ENCODE results near the gene TPBGL. TPM values are rescaled to one million over a fixed set of nuclear protein-coding genes. Genes with fewer than 3 reads are reported as not detected.

The TPBGL gene
- total and polyA plus RNA-seq, 2 donors = 0.05 to 0.23 TPM

DNA sequence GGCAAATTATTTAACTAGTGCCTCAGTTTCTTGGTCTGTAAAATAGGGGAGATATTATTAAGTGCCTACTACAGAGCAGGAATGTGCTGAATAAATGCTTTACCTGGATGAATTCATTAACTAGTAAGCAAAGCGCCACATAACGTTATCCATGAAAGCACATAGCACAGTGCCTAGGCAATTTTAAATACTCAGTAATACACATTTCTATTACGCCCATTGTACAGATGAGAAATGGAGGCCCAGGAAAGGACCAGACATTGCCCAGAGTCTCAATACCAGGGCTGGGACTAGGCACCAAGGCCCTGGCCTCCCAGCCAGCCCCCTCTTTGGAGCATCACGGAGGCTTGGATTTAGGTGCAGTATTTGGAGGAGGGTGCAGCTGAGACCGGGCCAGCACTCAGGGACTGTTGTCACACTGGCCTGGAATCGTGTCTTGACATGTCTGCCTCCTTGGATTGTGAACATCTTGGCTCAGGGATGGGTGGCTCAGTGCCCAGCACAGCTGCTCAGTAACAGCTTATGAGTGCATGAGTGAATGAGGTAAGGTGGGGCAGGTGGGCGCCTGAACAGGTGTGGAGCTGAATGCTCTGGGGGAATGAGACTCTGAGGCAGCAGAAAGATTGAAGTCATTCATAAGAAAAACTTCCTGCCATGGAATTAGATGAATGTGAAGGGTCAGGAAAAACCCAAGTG, 42.1 kb upstream of the TPBGL start:
- Histone ChIP-seq H3K27me3 (ENCODE audit: control insufficient read depth in 2 of 2, insufficient read depth in 1 of 2, low read length in 1 of 2) (no peaks in the 10 kb centered on the region), H3K4me3 (ENCODE audit: low read length in 2 of 2) (no peak overlapping the region), H3K4me1 (ENCODE audit: control insufficient read depth in 2 of 2, insufficient read depth in 2 of 2, low read length in 2 of 2) (peaks cover 0 to 9% of the 10 kb centered on the region in 2 donors), H3K36me3 (ENCODE audit: control insufficient read depth in 2 of 2, insufficient read depth in 2 of 2, low read length in 1 of 2) (no peaks in the 10 kb centered on the region), H3K27ac (ENCODE audit: low read depth in 1 of 2, low read length in 1 of 2) (no peak overlapping the region), H3K9me3 (ENCODE audit: control insufficient read depth in 2 of 2, insufficient read depth in 1 of 2, low read length in 1 of 2) (no peaks in the 10 kb centered on the region)
- peak in 2 of 9 donors; percentile 13 to 31 for DNase-seq (ENCODE audit: low read depth in 6 of 9, low spot score in 9 of 9)
- WGBS = 93% methylated on average over 7 of the region's 7 CpGs

DNA sequence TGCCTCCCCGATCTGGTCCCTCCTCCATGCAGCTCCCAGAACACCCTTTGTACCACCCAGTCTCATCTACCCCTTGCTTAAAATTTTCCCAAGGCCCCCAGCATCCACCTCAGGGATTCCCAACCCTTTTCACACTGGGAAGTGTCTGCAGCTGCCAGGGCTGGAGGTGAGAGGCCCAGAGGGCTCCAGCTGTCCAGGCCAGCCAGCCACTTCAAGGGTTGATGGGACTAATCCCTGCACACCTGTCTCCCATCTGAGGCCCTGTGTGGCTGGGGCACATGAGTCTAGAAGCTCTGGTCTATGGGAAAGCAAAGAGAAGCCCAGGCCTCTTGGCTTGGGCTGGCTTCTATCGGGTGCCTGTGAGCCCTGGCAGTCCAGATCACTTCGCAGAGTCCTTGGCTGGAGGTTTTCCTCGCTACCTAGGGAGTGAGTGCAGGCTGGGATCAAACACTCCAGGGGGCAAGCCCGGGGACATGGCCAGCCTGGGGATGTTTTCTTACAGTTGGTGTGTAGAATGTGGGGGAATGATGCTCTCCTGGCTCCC, 41.1 kb upstream of the TPBGL start:
- Histone ChIP-seq H3K9me3 (ENCODE audit: control insufficient read depth in 2 of 2, insufficient read depth in 1 of 2, low read length in 1 of 2) (no peaks in the 10 kb centered on the region), H3K27me3 (ENCODE audit: control insufficient read depth in 2 of 2, insufficient read depth in 1 of 2, low read length in 1 of 2) (no peaks in the 10 kb centered on the region), H3K36me3 (ENCODE audit: control insufficient read depth in 2 of 2, insufficient read depth in 2 of 2, low read length in 1 of 2) (no peaks in the 10 kb centered on the region), H3K4me1 (ENCODE audit: control insufficient read depth in 2 of 2, insufficient read depth in 2 of 2, low read length in 2 of 2) (peaks cover 0 to 9% of the 10 kb centered on the region in 2 donors), H3K4me3 (ENCODE audit: low read length in 2 of 2) (no peak overlapping the region), H3K27ac (ENCODE audit: low read depth in 1 of 2, low read length in 1 of 2) (no peak overlapping the region)
- WGBS = 93% methylated on average over 5 of the region's 5 CpGs
- no peak for DNase-seq (ENCODE audit: low read depth in 6 of 9, low spot score in 9 of 9)

DNA sequence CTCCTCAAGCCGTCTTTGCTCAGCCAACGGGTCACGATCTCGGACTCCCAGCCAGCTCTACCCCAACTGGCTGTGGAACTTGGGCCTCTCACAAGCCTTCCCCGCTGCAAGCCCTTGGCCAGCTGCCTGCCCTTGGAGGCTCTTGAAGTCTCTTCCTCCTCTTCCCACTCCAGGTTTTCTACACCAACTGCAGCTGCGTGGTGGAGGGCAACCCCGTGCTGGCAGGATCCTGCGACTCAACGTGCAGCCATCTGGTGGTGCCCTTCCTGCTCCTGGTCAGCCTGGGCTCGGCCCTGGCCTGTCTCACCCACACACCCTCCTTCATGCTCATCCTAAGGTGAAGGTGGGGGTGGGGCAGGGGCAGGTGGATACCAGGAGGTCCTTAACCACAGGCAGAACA, 40.5 kb upstream of the TPBGL start:
- peaks cover 0 to 7% of the 10 kb centered on the region in 2 donors for H3K4me1 ChIP-seq (ENCODE audit: control insufficient read depth in 2 of 2, insufficient read depth in 2 of 2, low read length in 2 of 2)
- H3K9me3 ChIP-seq (ENCODE audit: control insufficient read depth in 2 of 2, insufficient read depth in 1 of 2, low read length in 1 of 2) = no peaks in the 10 kb centered on the region
- H3K36me3 ChIP-seq (ENCODE audit: control insufficient read depth in 2 of 2, insufficient read depth in 2 of 2, low read length in 1 of 2) = no peaks in the 10 kb centered on the region
- no peak overlapping the region for H3K4me3 ChIP-seq (ENCODE audit: low read length in 2 of 2)
- DNase-seq (ENCODE audit: low read depth in 6 of 9, low spot score in 9 of 9) = no peak
- H3K27me3 ChIP-seq (ENCODE audit: control insufficient read depth in 2 of 2, insufficient read depth in 1 of 2, low read length in 1 of 2) = no peaks in the 10 kb centered on the region
- 90% methylated on average over 10 of the region's 10 CpGs for WGBS
- H3K27ac ChIP-seq (ENCODE audit: low read depth in 1 of 2, low read length in 1 of 2) = no peak overlapping the region

DNA sequence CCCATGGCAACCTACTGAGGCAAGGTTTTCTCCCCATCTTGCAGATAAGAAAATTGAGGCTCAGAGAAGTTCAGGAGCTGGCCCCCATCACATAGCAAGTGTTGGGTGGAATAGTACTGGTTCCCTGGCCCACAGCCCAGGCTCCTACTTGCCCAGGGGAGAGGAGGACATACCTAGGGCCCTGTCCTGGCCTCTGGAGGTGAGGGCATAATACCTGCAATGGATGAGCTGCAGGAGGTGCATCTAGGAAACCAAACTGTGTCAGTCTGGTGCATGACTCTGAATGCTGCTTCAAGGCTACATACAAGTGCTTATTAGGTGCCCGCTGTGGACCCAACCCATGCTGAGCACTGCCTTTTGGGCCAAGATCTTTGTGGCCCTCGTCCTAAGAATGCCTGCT, 40.0 kb upstream of the TPBGL start:
- Histone ChIP-seq H3K27ac (ENCODE audit: low read depth in 1 of 2, low read length in 1 of 2) (no peak overlapping the region), H3K9me3 (ENCODE audit: control insufficient read depth in 2 of 2, insufficient read depth in 1 of 2, low read length in 1 of 2) (no peaks in the 10 kb centered on the region), H3K4me1 (ENCODE audit: control insufficient read depth in 2 of 2, insufficient read depth in 2 of 2, low read length in 2 of 2) (peaks cover 0 to 7% of the 10 kb centered on the region in 2 donors), H3K36me3 (ENCODE audit: control insufficient read depth in 2 of 2, insufficient read depth in 2 of 2, low read length in 1 of 2) (no peaks in the 10 kb centered on the region), H3K4me3 (ENCODE audit: low read length in 2 of 2) (no peak overlapping the region), H3K27me3 (ENCODE audit: control insufficient read depth in 2 of 2, insufficient read depth in 1 of 2, low read length in 1 of 2) (no peaks in the 10 kb centered on the region)
- DNase-seq (ENCODE audit: low read depth in 6 of 9, low spot score in 9 of 9) = no peak
- WGBS = 91% methylated on average over 2 of the region's 2 CpGs

DNA sequence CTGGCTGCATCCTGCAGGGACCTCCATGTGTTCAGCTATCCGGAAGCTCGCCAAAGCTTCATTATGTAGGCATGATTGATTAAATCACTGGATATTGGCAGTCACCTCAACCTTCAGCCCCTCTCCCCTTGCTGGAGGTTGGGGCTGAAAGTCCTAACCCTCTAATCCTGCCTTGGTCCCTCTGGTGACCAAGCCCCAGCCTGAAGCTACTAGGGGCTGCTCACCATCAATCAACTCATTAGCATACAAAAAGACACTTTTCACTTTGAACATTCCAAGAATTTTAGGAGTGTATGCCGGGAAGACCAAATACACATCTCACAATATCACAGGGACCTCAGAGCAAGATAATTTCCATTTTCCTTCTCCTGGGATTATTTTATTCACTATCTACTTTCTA, 38.8 kb upstream of the TPBGL start:
- Histone ChIP-seq H3K27me3 (ENCODE audit: control insufficient read depth in 2 of 2, insufficient read depth in 1 of 2, low read length in 1 of 2) (no peaks in the 10 kb centered on the region), H3K27ac (ENCODE audit: low read depth in 1 of 2, low read length in 1 of 2) (no peak overlapping the region), H3K36me3 (ENCODE audit: control insufficient read depth in 2 of 2, insufficient read depth in 2 of 2, low read length in 1 of 2) (no peaks in the 10 kb centered on the region), H3K4me1 (ENCODE audit: control insufficient read depth in 2 of 2, insufficient read depth in 2 of 2, low read length in 2 of 2) (peaks cover 0 to 7% of the 10 kb centered on the region in 2 donors), H3K9me3 (ENCODE audit: control insufficient read depth in 2 of 2, insufficient read depth in 1 of 2, low read length in 1 of 2) (no peaks in the 10 kb centered on the region), H3K4me3 (ENCODE audit: low read length in 2 of 2) (no peak overlapping the region)
- no peak for DNase-seq (ENCODE audit: low read depth in 6 of 9, low spot score in 9 of 9)
- WGBS = 90% methylated on average over 3 of the region's 3 CpGs

DNA sequence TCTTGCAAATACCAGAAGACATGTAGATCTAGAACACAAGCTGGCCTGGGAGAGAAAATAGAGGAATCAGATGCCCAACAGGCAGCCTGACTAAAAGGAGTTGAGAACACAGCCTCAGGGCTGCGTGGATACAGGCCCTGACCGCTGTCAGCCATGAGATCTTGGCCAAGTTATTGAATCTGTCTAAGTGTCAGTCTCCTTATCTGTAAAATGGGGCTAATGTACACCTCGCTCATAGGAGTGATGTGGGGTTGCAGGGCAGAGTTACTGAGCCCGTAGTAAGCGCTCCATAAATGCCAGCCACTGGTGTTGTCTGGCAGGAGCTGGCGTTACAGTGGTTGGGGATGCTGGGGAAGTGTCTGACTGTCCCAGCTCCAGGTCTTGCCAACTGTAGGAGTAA, 38.4 kb upstream of the TPBGL start:
- Histone ChIP-seq H3K36me3 (ENCODE audit: control insufficient read depth in 2 of 2, insufficient read depth in 2 of 2, low read length in 1 of 2) (no peaks in the 10 kb centered on the region), H3K27me3 (ENCODE audit: control insufficient read depth in 2 of 2, insufficient read depth in 1 of 2, low read length in 1 of 2) (peaks cover 0 to under 1% of the 10 kb centered on the region in 2 donors), H3K27ac (ENCODE audit: low read depth in 1 of 2, low read length in 1 of 2) (no peak overlapping the region), H3K4me3 (ENCODE audit: low read length in 2 of 2) (no peak overlapping the region), H3K4me1 (ENCODE audit: control insufficient read depth in 2 of 2, insufficient read depth in 2 of 2, low read length in 2 of 2) (peaks cover 0 to 7% of the 10 kb centered on the region in 2 donors), H3K9me3 (ENCODE audit: control insufficient read depth in 2 of 2, insufficient read depth in 1 of 2, low read length in 1 of 2) (no peaks in the 10 kb centered on the region)
- WGBS = 94% methylated on average over 6 of the region's 6 CpGs
- no peak for DNase-seq (ENCODE audit: low read depth in 6 of 9, low spot score in 9 of 9)

DNA sequence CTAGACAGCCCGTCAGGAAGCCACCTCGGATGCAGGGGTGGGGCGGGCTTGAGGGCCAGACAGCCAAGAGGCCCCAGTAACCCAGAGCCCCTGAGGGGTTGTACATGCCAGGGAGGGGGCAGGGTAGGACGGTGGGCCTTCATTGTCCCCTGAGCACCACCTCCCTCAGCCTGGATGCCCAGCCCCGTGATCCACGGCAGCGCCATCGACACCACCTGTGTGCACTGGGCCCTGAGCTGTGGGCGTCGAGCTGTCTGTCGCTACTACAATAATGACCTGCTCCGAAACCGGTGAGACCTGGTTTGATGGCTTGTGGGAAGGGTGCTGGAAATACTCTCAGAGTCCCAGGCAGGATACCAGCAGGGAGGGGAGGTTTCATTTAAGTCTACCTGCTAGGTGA, 37.4 kb upstream of the TPBGL start:
- Histone ChIP-seq H3K27ac (ENCODE audit: low read depth in 1 of 2, low read length in 1 of 2) (no peak overlapping the region), H3K36me3 (ENCODE audit: control insufficient read depth in 2 of 2, insufficient read depth in 2 of 2, low read length in 1 of 2) (no peaks in the 10 kb centered on the region), H3K9me3 (ENCODE audit: control insufficient read depth in 2 of 2, insufficient read depth in 1 of 2, low read length in 1 of 2) (no peaks in the 10 kb centered on the region), H3K4me3 (ENCODE audit: low read length in 2 of 2) (no peak overlapping the region), H3K27me3 (ENCODE audit: control insufficient read depth in 2 of 2, insufficient read depth in 1 of 2, low read length in 1 of 2) (peaks cover 0 to 3% of the 10 kb centered on the region in 2 donors), H3K4me1 (ENCODE audit: control insufficient read depth in 2 of 2, insufficient read depth in 2 of 2, low read length in 2 of 2) (peaks cover 0 to 7% of the 10 kb centered on the region in 2 donors)
- DNase-seq (ENCODE audit: low read depth in 6 of 9, low spot score in 9 of 9) = no peak
- 93% methylated on average over 13 of the region's 13 CpGs for WGBS

DNA sequence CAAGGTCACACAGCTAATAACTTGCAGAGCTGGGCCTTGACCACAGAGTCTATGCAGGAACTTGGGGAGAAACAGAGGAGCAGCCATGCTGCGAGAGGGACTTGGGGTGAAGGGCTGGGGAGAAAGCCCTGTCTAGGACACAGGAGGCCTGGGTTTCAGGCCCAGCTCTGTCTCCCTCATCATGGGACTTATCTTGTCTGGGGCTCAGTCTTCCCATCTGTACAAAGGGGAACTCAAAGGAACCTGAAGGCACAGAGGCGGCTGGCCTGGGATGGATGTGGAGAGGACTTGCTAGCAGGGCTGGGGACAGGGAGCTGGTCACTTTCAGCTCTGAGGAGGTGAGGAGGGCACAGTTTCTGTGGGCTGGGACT, 36.9 kb upstream of the TPBGL start:
- no peak for DNase-seq (ENCODE audit: low read depth in 6 of 9, low spot score in 9 of 9)
- Histone ChIP-seq H3K4me1 (ENCODE audit: control insufficient read depth in 2 of 2, insufficient read depth in 2 of 2, low read length in 2 of 2) (peaks cover 0 to 7% of the 10 kb centered on the region in 2 donors), H3K27ac (ENCODE audit: low read depth in 1 of 2, low read length in 1 of 2) (no peak overlapping the region), H3K9me3 (ENCODE audit: control insufficient read depth in 2 of 2, insufficient read depth in 1 of 2, low read length in 1 of 2) (no peaks in the 10 kb centered on the region), H3K27me3 (ENCODE audit: control insufficient read depth in 2 of 2, insufficient read depth in 1 of 2, low read length in 1 of 2) (peaks cover 0 to 3% of the 10 kb centered on the region in 2 donors), H3K4me3 (ENCODE audit: low read length in 2 of 2) (no peak overlapping the region), H3K36me3 (ENCODE audit: control insufficient read depth in 2 of 2, insufficient read depth in 2 of 2, low read length in 1 of 2) (no peaks in the 10 kb centered on the region)
- WGBS = 93% methylated on average over 2 of the region's 2 CpGs

DNA sequence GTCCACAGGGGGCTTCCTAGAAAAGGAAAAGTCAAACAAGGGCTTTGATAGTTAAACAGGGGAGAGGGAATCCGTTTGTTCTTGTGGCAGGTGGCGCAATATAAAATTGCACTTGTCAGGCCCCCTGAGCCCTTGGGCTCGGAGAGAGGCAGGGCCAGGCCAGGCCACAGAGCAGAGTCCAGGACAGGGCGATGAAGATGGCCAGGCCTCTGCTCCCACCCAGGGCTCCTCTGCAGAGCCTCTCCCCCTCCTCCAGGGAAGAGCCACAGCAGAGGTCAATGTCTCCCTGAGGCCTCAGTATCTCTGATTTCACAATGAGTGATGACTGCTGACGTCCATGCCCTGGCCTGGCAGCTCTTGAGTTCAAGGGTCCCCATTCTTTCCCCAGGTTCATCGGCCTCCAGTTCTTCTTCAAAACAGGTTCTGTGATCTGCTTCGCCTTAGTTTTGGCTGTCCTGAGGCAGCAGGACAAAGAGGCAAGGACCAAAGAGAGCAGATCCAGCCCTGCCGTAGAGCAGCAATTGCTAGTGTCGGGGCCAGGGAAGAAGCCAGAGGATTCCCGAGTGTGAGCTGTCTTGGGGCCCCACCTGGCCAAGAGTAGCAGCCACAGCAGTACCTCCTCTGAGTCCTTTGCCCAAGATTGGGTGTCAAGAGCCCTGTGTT, 36.4 kb upstream of the TPBGL start:
- H3K27me3 ChIP-seq (ENCODE audit: control insufficient read depth in 2 of 2, insufficient read depth in 1 of 2, low read length in 1 of 2) = peaks cover 0 to 4% of the 10 kb centered on the region in 2 donors
- no peak overlapping the region for H3K27ac ChIP-seq (ENCODE audit: low read depth in 1 of 2, low read length in 1 of 2)
- H3K4me1 ChIP-seq (ENCODE audit: control insufficient read depth in 2 of 2, insufficient read depth in 2 of 2, low read length in 2 of 2) = peaks cover 0 to 4% of the 10 kb centered on the region in 2 donors
- no peaks in the 10 kb centered on the region for H3K9me3 ChIP-seq (ENCODE audit: control insufficient read depth in 2 of 2, insufficient read depth in 1 of 2, low read length in 1 of 2)
- H3K4me3 ChIP-seq (ENCODE audit: low read length in 2 of 2) = no peak overlapping the region
- no peaks in the 10 kb centered on the region for H3K36me3 ChIP-seq (ENCODE audit: control insufficient read depth in 2 of 2, insufficient read depth in 2 of 2, low read length in 1 of 2)
- WGBS = 95% methylated on average over 10 of the region's 10 CpGs
- DNase-seq (ENCODE audit: low read depth in 6 of 9, low spot score in 9 of 9) = no peak
